Esophagus squamous epithelium (tissue), 5 donors: ENCODE data around the gene CAB39L. TPM values are rescaled to one million over a fixed set of nuclear protein-coding genes. Genes with fewer than 3 reads are reported as not detected.

Experiments used
- DNase-seq: peaks from one replicate; lab custom pipeline; 2025; lab: John Stamatoyannopoulos, UW
- H3K27ac ChIP-seq, 4 donors: fragments of 200-600 bp; sonication (generic); one replicate each; pipeline ENCODE4 v1.5.1; 2016 to 2019; ENCODE audit warnings: mild to moderate bottlenecking in 1 of 4
- H3K27me3 ChIP-seq, 4 donors: fragments of 200-600 bp; sonication (generic); 1 replicate in 3 of 4; 2 replicates in 1 of 4; pipeline versions ENCODE4 v1.5.1 to v1.6.0; 2017 to 2021; ENCODE audit warnings: antibody characterized with exemption in 1 of 4
- H3K36me3 ChIP-seq, 3 donors: fragments of 200-600 bp; sonication (generic); one replicate each; pipeline ENCODE4 v1.5.1; 2016 to 2019
- H3K4me1 ChIP-seq, 3 donors: fragments of 200-600 bp; sonication (generic); one replicate each; pipeline ENCODE4 v1.5.1; 2017 to 2019
- H3K4me3 ChIP-seq, 4 donors: fragments of 200-600 bp; sonication (generic); 1 replicate in 3 of 4; 2 replicates in 1 of 4; pipeline ENCODE4 v1.5.1; 2016 to 2019; ENCODE audit warnings: mild to moderate bottlenecking in 2 of 4, moderate library complexity in 1 of 4
- H3K9me3 ChIP-seq, 3 donors: fragments of 200-600 bp; sonication (generic); one replicate each; pipeline ENCODE4 v1.5.1; 2016 to 2019
- CTCF ChIP-seq, 6 experiments: fragments of 450-650 bp in 4 of 6; fragments of 200-600 bp in 2 of 6; sonication (generic) in 2 of 6; IDR thresholded peaks; one replicate each; pipeline ENCODE4 v1.5.1; 2016 to 2019; ENCODE audit warnings: antibody characterized with exemption in 6 of 6, mild to moderate bottlenecking in 4 of 6, moderate library complexity in 4 of 6
- POLR2A ChIP-seq, 4 donors: fragments of 450-650 bp; IDR thresholded peaks; one replicate each; pipeline ENCODE4 v1.6.1; 2017; ENCODE audit warnings: antibody characterized with exemption in 4 of 4, mild to moderate bottlenecking in 4 of 4, moderate library complexity in 3 of 4
- WGBS, 2 donors: methylation state at CpG; one replicate each; pipeline ENCODE4 v1.1.5; 2018; 5-methylcytosine and 5-hydroxymethylcytosine counted together
- intact Hi-C: fragments of 100-400 bp; cut with DNase I; formaldehyde crosslinking; loops from one replicate; pipeline ENCODE4 v1.15.0; 2022
- total RNA-seq, 4 donors: library from RNA; depleted of rRNA; stranded (reverse); fragments of >200 nt; gene quantifications; one replicate each; pipeline ENCODE4 v1.1.0, GENCODE V29; 2016
- donor health status: DM: yes; HTN: yes; CAD: no.

The CAB39L gene
- total RNA-seq, 4 donors from 2014 or later = 16.9 to 29.2 (median 21.2) TPM

DNA sequence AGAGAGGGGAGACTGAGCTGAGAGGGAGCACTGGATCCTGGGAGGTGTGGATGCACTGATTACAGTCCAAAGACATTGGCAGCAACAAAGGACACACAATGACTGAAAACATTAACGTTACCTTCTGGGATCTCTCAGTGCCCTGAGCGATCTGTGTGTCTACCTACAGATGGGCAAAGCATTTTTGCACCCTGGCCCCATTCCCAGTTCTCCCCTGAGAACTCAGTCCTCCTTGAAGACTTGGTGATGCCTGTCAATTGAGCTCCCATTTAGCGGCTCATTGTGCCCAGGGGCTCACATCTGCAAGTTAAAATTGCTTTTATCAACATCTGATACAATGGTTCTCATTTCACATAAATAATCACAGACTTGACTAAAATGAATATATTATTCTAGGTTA is 133.6 kb downstream of the CAB39L start:
- Histone ChIP-seq H3K27me3 (no peaks in the 10 kb centered on the region), H3K27ac (peak overlapping the region in 3 of 4 donors; percentile 85 to 94 (median 89)), H3K4me3 (no peak overlapping the region), H3K36me3 (peaks cover 0 to 29% (median 0%) of the 10 kb centered on the region in 3 donors), H3K9me3 (no peaks in the 10 kb centered on the region), H3K4me1 (peaks cover 9 to 68% (median 37%) of the 10 kb centered on the region in 3 donors)
- intact Hi-C loops = no loop called here
- no peak for DNase-seq
- no peak for TF ChIP-seq POLR2A (IDR thresholded peaks at IDR 0.05)
- no peak for TF ChIP-seq CTCF (IDR thresholded peaks at IDR 0.05)
- WGBS, 2 donors = 88 to 89% methylated on average over 3 of the region's 3 CpGs

DNA sequence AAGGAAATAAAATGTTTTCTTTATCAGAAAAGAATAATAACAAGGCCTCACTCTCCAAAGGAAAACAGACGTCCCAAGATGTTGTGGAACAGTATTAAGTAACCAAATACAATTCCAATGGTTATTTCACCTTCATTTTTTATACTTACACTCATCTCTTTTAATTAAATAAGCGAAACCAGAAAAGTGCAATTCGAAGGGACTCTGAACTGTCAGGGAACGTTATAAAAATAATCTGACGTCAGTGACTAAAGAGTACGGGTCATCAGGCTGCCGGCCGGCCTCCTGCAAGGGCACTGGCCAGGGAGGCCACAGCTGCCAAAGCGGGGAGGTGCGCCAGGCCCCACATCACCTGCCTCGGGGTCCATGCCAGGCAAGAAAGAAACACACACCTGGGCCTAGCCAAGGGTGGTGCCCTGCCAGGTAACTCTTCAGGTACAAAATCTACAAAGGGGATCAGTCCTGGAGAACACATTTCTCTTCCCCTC is 134.9 kb downstream of the CAB39L start:
- intact Hi-C loops = no loop called here
- Histone ChIP-seq H3K36me3 (peaks cover 0 to 29% (median 0%) of the 10 kb centered on the region in 3 donors), H3K27ac (peak overlapping the region; percentile 66 to 94 (median 87)), H3K27me3 (no peaks in the 10 kb centered on the region), H3K4me1 (peaks cover 9 to 68% (median 33%) of the 10 kb centered on the region in 3 donors), H3K4me3 (no peak overlapping the region), H3K9me3 (no peaks in the 10 kb centered on the region)
- no peak for TF ChIP-seq POLR2A (IDR thresholded peaks at IDR 0.05)
- no peak for TF ChIP-seq CTCF (IDR thresholded peaks at IDR 0.05)
- 60 to 63% methylated on average over 6 to 11 of the region's 11 CpGs for WGBS, 2 donors
- no peak for DNase-seq

DNA sequence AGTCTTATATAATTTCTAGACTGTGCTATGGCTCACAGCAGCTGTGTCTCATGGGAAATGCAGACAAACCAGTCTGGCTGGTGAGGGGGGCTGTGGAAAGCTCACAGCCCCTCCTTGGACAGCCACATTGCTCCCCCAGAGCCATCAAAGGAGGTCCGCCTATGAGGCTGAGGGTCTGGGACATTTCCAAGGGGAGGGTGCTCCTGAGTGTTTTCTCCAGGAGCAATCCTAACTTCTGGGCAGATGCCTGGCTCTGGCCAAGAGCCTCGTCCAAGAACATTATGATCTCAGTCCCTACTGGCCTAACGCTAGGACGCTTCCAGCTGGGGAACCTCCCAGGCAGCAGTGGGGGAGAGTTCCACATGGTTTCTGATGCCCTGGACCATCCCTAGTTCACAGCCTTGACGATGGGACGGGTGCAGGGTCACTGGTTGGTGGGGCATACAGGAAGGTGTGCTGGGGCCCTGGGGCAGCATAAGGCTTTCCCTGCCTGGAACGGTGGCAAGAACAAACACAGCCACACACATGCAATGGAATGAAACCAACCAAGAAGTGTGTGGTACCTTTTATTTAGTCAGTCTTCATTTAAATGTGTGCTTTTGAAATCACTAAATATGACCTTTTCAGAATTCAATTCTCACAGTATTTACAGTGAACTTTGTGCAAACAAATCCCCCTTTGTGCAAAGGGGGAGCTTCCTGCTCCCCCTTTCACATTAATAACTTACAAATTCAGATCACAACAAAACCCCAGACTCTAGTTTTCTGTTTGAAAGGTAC is 135.6 kb downstream of the CAB39L start:
- Histone ChIP-seq H3K4me1 (peaks cover 9 to 69% (median 31%) of the 10 kb centered on the region in 3 donors), H3K9me3 (no peaks in the 10 kb centered on the region), H3K36me3 (peaks cover 0 to 29% (median 0%) of the 10 kb centered on the region in 3 donors), H3K27me3 (no peaks in the 10 kb centered on the region), H3K27ac (peak overlapping the region; percentile 66 to 94 (median 87)), H3K4me3 (peak overlapping the region in 1 of 4 donors; percentile 21)
- 13 to 27% methylated on average over 1 to 2 of the region's 7 CpGs for WGBS, 2 donors
- DNase-seq = no peak
- TF ChIP-seq POLR2A (IDR thresholded peaks at IDR 0.05) (peak in 2 of 4 donors; percentile 18 to 20), CTCF (IDR thresholded peaks at IDR 0.05) (no peak)
- intact Hi-C loops = no loop called here

- Histone ChIP-seq H3K9me3 (no peaks in the 10 kb centered on the region), H3K36me3 (peaks cover 0 to 26% (median 0%) of the 10 kb centered on the region in 3 donors), H3K27ac (peak overlapping the region; percentile 66 to 94 (median 87)), H3K27me3 (no peaks in the 10 kb centered on the region), H3K4me1 (peaks cover 9 to 78% (median 31%) of the 10 kb centered on the region in 3 donors), H3K4me3 (no peak overlapping the region)
- DNase-seq = no peak
- intact Hi-C loops = no loop called here
- 82 to 83% methylated on average over 6 of the region's 6 CpGs for WGBS, 2 donors
- TF ChIP-seq CTCF (IDR thresholded peaks at IDR 0.05) (no peak), POLR2A (IDR thresholded peaks at IDR 0.05) (no peak)
Observed at GRCh38 chr13:49307365-49307764, 136.5 kb downstream of the CAB39L start.
